HG02885 (cell line): ENCODE data around the gene SYVN1.

Source experiments
- ATAC-seq: cut with Tn5 transposase; IDR thresholded peaks from one replicate; pipeline ENCODE4 v1.9.1; 2021; ENCODE audit warnings: mild to moderate bottlenecking; ENCODE audit not compliant: unreplicated experiment, poor library complexity

The SYVN1 gene

GRCh38 chr11:65114538-65115171, 19.7 kb downstream of the SYVN1 start:
- no peak for ATAC-seq

- ATAC-seq: no peak
These were observed 20.5 kb downstream of the SYVN1 start for GRCh38 chr11:65113839-65114238.

- ATAC-seq: no peak
These were observed 21.0 kb downstream of the SYVN1 start for GRCh38 chr11:65113361-65113756.

- ATAC-seq: no peak
These were observed 21.6 kb downstream of the SYVN1 start for GRCh38 chr11:65112546-65113360.

- peak; percentile 74 for ATAC-seq
These were observed 22.4 kb downstream of the SYVN1 start, which contains the start of gene TM7SF2 for GRCh38 chr11:65111744-65112545. Gene TM7SF2, plus strand, starts transcription at chr11:65111872. Its CDS starts 144 bp downstream, at chr11:65112016.

- no peak for ATAC-seq
These were observed 23.1 kb downstream of the SYVN1 start for GRCh38 chr11:65111159-65111743.

GRCh38 chr11:65110354-65110861, 23.9 kb downstream of the SYVN1 start:
- ATAC-seq: peak; percentile 35

- no peak for ATAC-seq
These were observed 24.8 kb downstream of the SYVN1 start for GRCh38 chr11:65109231-65110198.

GRCh38 chr11:65108469-65109123, 25.7 kb downstream of the SYVN1 start:
- no peak for ATAC-seq

- no peak for ATAC-seq
These were observed 26.4 kb downstream of the SYVN1 start for GRCh38 chr11:65107751-65108468.

GRCh38 chr11:65107078-65107477, 27.2 kb downstream of the SYVN1 start:
- no peak for ATAC-seq

- ATAC-seq: no peak
These were observed 29.7 kb downstream of the SYVN1 start for GRCh38 chr11:65104628-65105027.

- ATAC-seq: no peak
These were observed 30.8 kb downstream of the SYVN1 start for GRCh38 chr11:65103476-65103875.

GRCh38 chr11:65102142-65103095, 31.9 kb downstream of the SYVN1 start:
- no peak for ATAC-seq

GRCh38 chr11:65100674-65101350, 33.5 kb downstream of the SYVN1 start:
- ATAC-seq: no peak

- no peak for ATAC-seq
These were observed 37.4 kb downstream of the SYVN1 start for GRCh38 chr11:65096926-65097325.
